HCT116 (cell line): ENCODE measurements around the gene THOC6. TPM values are rescaled to one million over a fixed set of nuclear protein-coding genes. Genes with fewer than 3 reads are reported as not detected.

ENCODE experiments used
- ATAC-seq: fragments of 200-7000 bp; cut with Tn5 transposase; 2 replicates; pipeline ENCODE4 v1.9.1; 2020; ENCODE audit warnings: mild to moderate bottlenecking, moderate library complexity
- BruUV-seq: library from RNA; stranded (reverse); fragments of 400-500 nt; replicated peaks from 2 replicates; lab custom pipeline; 2021; lab: Mats Ljungman, UMichigan
- CTCF ChIA-PET: fragments of 300-600 bp; sonication (Branson Sonifier 250); formaldehyde crosslinking; loops from one replicate; lab custom pipeline; 2021; ENCODE audit warnings: antibody characterized with exemption; lab: Charles Lee
- POLR2A ChIA-PET: fragments of 300-600, 350-600 bp; sonication (Branson Sonifier 250); formaldehyde crosslinking; loops from one replicate; lab custom pipeline; 2021; ENCODE audit warnings: antibody characterized with exemption; lab: Charles Lee
- RAD21 ChIA-PET, 2 experiments: fragments of 300-600 bp; sonication (Branson Sonifier 250); formaldehyde crosslinking; loops; one replicate each; lab custom pipeline; 2023; ENCODE audit warnings: low total read pairs in 2 of 2; ENCODE audit not compliant: uncharacterized antibody in 2 of 2, unreplicated experiment in 2 of 2, low non-redundant PET in 1 of 2; lab: Charles Lee
- DNase-seq: peaks from one replicate; pipeline ENCODE4 v3.0.0-alpha.2; 2010; ENCODE audit warnings: low read depth, low spot score
- H2AFZ ChIP-seq: fragments of 200-600 bp; shearing (Covaris generic), sonication (generic); 2 replicates; pipeline ENCODE4 v1.6.1; 2017; ENCODE audit warnings: low read depth, mixed run types, mixed read lengths, antibody characterized with exemption, low read length; ENCODE audit not compliant: poor library complexity, severe bottlenecking
- H3K27ac ChIP-seq: 2 replicates; pipeline ENCODE4 v1.5.1; 2012; ENCODE audit warnings: low read depth, low read length
- H3K27me3 ChIP-seq: fragments of 200-600 bp; sonication (generic); 2 replicates; pipeline ENCODE4 v1.6.1; 2016; ENCODE audit warnings: mixed run types, low read length, mixed read lengths; ENCODE audit not compliant: insufficient read depth
- H3K36me3 ChIP-seq, 2 experiments: fragments of 200-500 bp in 1 of 2; fragments of 200-600 bp in 1 of 2; sonication (Bioruptor generic) in 1 of 2; sonication (generic) in 1 of 2; 2 replicates each; pipeline versions ENCODE4 v1.5.1 to v1.6.1; 2014 to 2016; ENCODE audit warnings: low read length in 2 of 2, inconsistent platforms in 1 of 2, mixed read lengths in 1 of 2, mixed run types in 1 of 2; ENCODE audit not compliant: insufficient read depth in 2 of 2, control insufficient read depth in 1 of 2
- H3K4me1 ChIP-seq, 2 experiments: fragments of 200-600 bp in 1 of 2; sonication (generic) in 1 of 2; 2 replicates each; pipeline versions ENCODE4 v1.5.1 to v1.6.1; 2012 to 2017; ENCODE audit warnings: low read length in 2 of 2, inconsistent platforms in 1 of 2, mild to moderate bottlenecking in 1 of 2, mixed read lengths in 1 of 2, mixed run types in 1 of 2, moderate library complexity in 1 of 2; ENCODE audit not compliant: insufficient read depth in 2 of 2, control insufficient read depth in 1 of 2
- H3K4me2 ChIP-seq: fragments of 200-600 bp; sonication (generic); 2 replicates; pipeline ENCODE4 v1.6.1; 2017; ENCODE audit warnings: mixed run types, low read length, mixed read lengths
- H3K4me3 ChIP-seq, 2 experiments: fragments of 200-600 bp in 1 of 2; sonication (generic) in 1 of 2; replicated peaks in 1 of 2; 2 replicates each; pipeline ENCODE4 v1.5.1; 2011 to 2016; ENCODE audit warnings: low read length in 2 of 2, control low read depth in 1 of 2, low read depth in 1 of 2, mild to moderate bottlenecking in 1 of 2, mixed read lengths in 1 of 2, mixed run types in 1 of 2
- H3K79me2 ChIP-seq: fragments of 200-600 bp; sonication (generic); 2 replicates; pipeline ENCODE4 v1.6.1; 2017; ENCODE audit warnings: mild to moderate bottlenecking, mixed run types, low read length, moderate library complexity, mixed read lengths; ENCODE audit not compliant: insufficient read depth
- H3K9ac ChIP-seq: fragments of 200-600 bp; sonication (generic); 2 replicates; pipeline ENCODE4 v1.6.1; 2016; ENCODE audit warnings: low read length, mixed read lengths
- H3K9me2 ChIP-seq: fragments of 200-600 bp; sonication (generic), shearing (Covaris generic); 2 replicates; pipeline ENCODE4 v1.6.1; 2017; ENCODE audit warnings: mixed run types, mild to moderate bottlenecking, moderate library complexity; ENCODE audit not compliant: insufficient read depth
- H3K9me3 ChIP-seq, 2 experiments: fragments of 200-500 bp in 1 of 2; fragments of 200-600 bp in 1 of 2; sonication (Bioruptor generic) in 1 of 2; sonication (generic) in 1 of 2; 2 replicates each; pipeline ENCODE4 v1.6.1; 2014 to 2017; ENCODE audit warnings: low read length in 2 of 2, mixed read lengths in 2 of 2, inconsistent platforms in 1 of 2, low read depth in 1 of 2, mild to moderate bottlenecking in 1 of 2, mixed run types in 1 of 2, moderate library complexity in 1 of 2; ENCODE audit not compliant: control insufficient read depth in 1 of 2, insufficient read depth in 1 of 2
- H4K20me1 ChIP-seq: fragments of 200-600 bp; sonication (generic), shearing (Covaris generic); 2 replicates; pipeline ENCODE4 v1.6.1; 2017; ENCODE audit warnings: mixed run types, mild to moderate bottlenecking, moderate library complexity; ENCODE audit not compliant: insufficient read depth
- CEBPB ChIP-seq: IDR thresholded peaks from 2 replicates; pipeline ENCODE4 v1.6.1; 2012; ENCODE audit warnings: low read depth
- CTCF ChIP-seq, 3 experiments: fragments of 200-600 bp in 1 of 3; sonication (generic) in 1 of 3; IDR thresholded peaks in 2 of 3; conservative IDR thresholded peaks in 1 of 3; 2 replicates each; pipeline ENCODE4 v1.5.1; 2012 to 2017; ENCODE audit warnings: low read depth in 2 of 3, low read length in 2 of 3, antibody characterized with exemption in 1 of 3, borderline replicate concordance in 1 of 3, control low read depth in 1 of 3, mild to moderate bottlenecking in 1 of 3, mixed read lengths in 1 of 3, mixed run types in 1 of 3, moderate library complexity in 1 of 3; ENCODE audit not compliant: insufficient read depth in 1 of 3
- ELF1 ChIP-seq: IDR thresholded peaks from 2 replicates; pipeline ENCODE4 v1.6.1; 2012; ENCODE audit warnings: low read depth, borderline replicate concordance
- EZH2phosphoT487 ChIP-seq: fragments of 200-600 bp; IDR thresholded peaks from 2 replicates; pipeline ENCODE4 v1.6.1; 2018; ENCODE audit warnings: antibody characterized with exemption, borderline replicate concordance
- FOSL1 ChIP-seq: IDR thresholded peaks from 2 replicates; pipeline ENCODE4 v1.6.1; 2012; ENCODE audit warnings: low read depth
- JUND ChIP-seq: IDR thresholded peaks from 2 replicates; pipeline ENCODE4 v1.6.1; 2012
- POLR2A ChIP-seq: IDR thresholded peaks from 2 replicates; pipeline ENCODE4 v1.7.0; 2011; ENCODE audit warnings: borderline replicate concordance; ENCODE audit not compliant: insufficient read depth, insufficient read length; ENCODE audit errors: extremely low read depth
- POLR2AphosphoS5 ChIP-seq: IDR thresholded peaks from 2 replicates; pipeline ENCODE4 v1.6.1; 2011; ENCODE audit warnings: mild to moderate bottlenecking, low read depth, low read length, moderate library complexity
- REST ChIP-seq: IDR thresholded peaks from 2 replicates; pipeline ENCODE4 v1.6.1; 2012; ENCODE audit warnings: low read depth
- SIN3A ChIP-seq: IDR thresholded peaks from 2 replicates; pipeline ENCODE4 v1.6.1; 2012; ENCODE audit warnings: low read depth
- ZFX ChIP-seq: fragments of 450-650 bp; IDR thresholded peaks from 2 replicates; pipeline ENCODE4 v1.6.1; 2017
- ZNF274 ChIP-seq: fragments of 200-500 bp; sonication (Bioruptor generic); IDR thresholded peaks from 2 replicates; pipeline ENCODE4 v1.6.1; 2014; ENCODE audit warnings: mild to moderate bottlenecking, low read depth, low read length, inconsistent platforms
- intact Hi-C: fragments of 100-400 bp; cut with micrococcal nuclease; formaldehyde crosslinking; loops from 2 replicates; pipeline ENCODE4 v1.10.0; 2022
- total RNA-seq: library from RNA; stranded (reverse); gene quantifications from one replicate; pipeline ENCODE4 v1.2.1, GENCODE V29; 2021; ENCODE audit not compliant: unreplicated experiment

Gene THOC6
- total RNA-seq, 1 experiment from 2014 or later: 62.9 TPM

- CTCF ChIA-PET: no interaction called here
- POLR2A ChIA-PET: no interaction called here
- no peaks in the 10 kb centered on the region for H3K36me3 ChIP-seq
- BruUV-seq: no TSS peak
- RAD21 ChIA-PET: no interaction called here
- no peak for DNase-seq
- no peaks in the 10 kb centered on the region for H3K79me2 ChIP-seq
- intact Hi-C loops: no loop called here
- no peak overlapping the region; the same call in 1 of the 2 replicates for H3K27ac ChIP-seq
- H3K9me3 ChIP-seq: no peaks in the 10 kb centered on the region
- no peak for TF ChIP-seq ELF1
- TF ChIP-seq JUND: no peak
- TF ChIP-seq ZFX: no peak
- no peak for TF ChIP-seq EZH2phosphoT487
- TF ChIP-seq CTCF (IDR thresholded peaks at IDR 0.05 in 2 of 3, conservative IDR thresholded peaks at IDR 0.05 in 1 of 3; ENCODE audit: borderline replicate concordance in 1 of 3, insufficient read depth in 1 of 3, low read depth in 2 of 3, low read length in 2 of 3): no peak
- no peak for TF ChIP-seq POLR2AphosphoS5
- no peak for TF ChIP-seq FOSL1
- TF ChIP-seq REST: no peak
- no peak for TF ChIP-seq ZNF274
- TF ChIP-seq CEBPB: no peak
- no peak for TF ChIP-seq POLR2A
- TF ChIP-seq SIN3A: no peak
- no peaks in the 10 kb centered on the region for H3K9me2 ChIP-seq
- no peak for ATAC-seq
- H3K9ac ChIP-seq: peak overlapping the region; percentile 17; the same call in 1 of the 2 replicates
- H4K20me1 ChIP-seq: no peaks in the 10 kb centered on the region
- H3K27me3 ChIP-seq: no peaks in the 10 kb centered on the region
- peaks cover 0 to 13% of the 10 kb centered on the region in 2 experiments; a peak in 1 of 4 replicates for H3K4me1 ChIP-seq
- H3K4me3 ChIP-seq: peak overlapping the region; percentile 6 to 18; a peak in 2 of 4 replicates
- no peak overlapping the region for H2AFZ ChIP-seq
- H3K4me2 ChIP-seq: peak overlapping the region; percentile 3; the same call in 1 of the 2 replicates
Measured at GRCh38 chr16:3065742-3066439, 42.1 kb downstream of the THOC6 start.
